Measurements from ENCODE around the gene A3GALT2. TPM values are rescaled to one million over a fixed set of nuclear protein-coding genes. Genes with fewer than 3 reads are reported as not detected.

A3GALT2 gene
- total RNA-seq, 1 experiment from 2014 or later = not detected

GRCh38 chr1:33360367-33360766 lies 39.5 kb upstream of the A3GALT2 start:
- Histone ChIP-seq H3K4me3 (ENCODE audit: low read depth in 2 of 2, low read length in 2 of 2) (no peak overlapping the region), H3K9me3 (ENCODE audit: control insufficient read depth, insufficient read depth, low read depth, low read length) (no peaks in the 10 kb centered on the region), H3K27ac (ENCODE audit: low read length) (no peak overlapping the region), H3K36me3 (ENCODE audit: control insufficient read depth, insufficient read depth, low read length) (no peaks in the 10 kb centered on the region), H3K4me1 (ENCODE audit: control insufficient read depth, insufficient read depth, low read length) (peaks cover 4% of the 10 kb centered on the region), H3K27me3 (ENCODE audit: control insufficient read depth, insufficient read depth, low read length) (no peaks in the 10 kb centered on the region)
- in situ Hi-C loops (cut with HindIII; ENCODE audit: low pct_unique_long_range_greater_than_20kb, low sequenced_read_pairs) (no loop called here), intact Hi-C loops (cut with micrococcal nuclease; ENCODE audit: unreplicated experiment) (loop anchor here (10.0 kb wide), 1 partner anchor 266 kb away; no protein-coding TSS in a partner anchor)
- no peak for ATAC-seq
- no peak for DNase-seq (ENCODE audit: low read depth, low spot score)
- TF ChIP-seq REST (IDR thresholded peaks at IDR 0.05; ENCODE audit: insufficient read depth in 1 of 2, low read depth in 2 of 2, low read length in 1 of 2) (no peak), SIN3A (IDR thresholded peaks at IDR 0.05; ENCODE audit: borderline replicate concordance, insufficient read depth, low read depth, low read length) (no peak), TCF7L2 (IDR thresholded peaks at IDR 0.05; ENCODE audit: low read depth, low read length) (no peak), CTCF (IDR thresholded peaks at IDR 0.05) (no peak), POLR2AphosphoS5 (IDR thresholded peaks at IDR 0.05; ENCODE audit: low read depth, low read length) (no peak)
- ChIA-PET CTCF (no interaction called here), POLR2A (no interaction called here)
- BruUV-seq (replicated peaks) = no TSS peak

DNA sequence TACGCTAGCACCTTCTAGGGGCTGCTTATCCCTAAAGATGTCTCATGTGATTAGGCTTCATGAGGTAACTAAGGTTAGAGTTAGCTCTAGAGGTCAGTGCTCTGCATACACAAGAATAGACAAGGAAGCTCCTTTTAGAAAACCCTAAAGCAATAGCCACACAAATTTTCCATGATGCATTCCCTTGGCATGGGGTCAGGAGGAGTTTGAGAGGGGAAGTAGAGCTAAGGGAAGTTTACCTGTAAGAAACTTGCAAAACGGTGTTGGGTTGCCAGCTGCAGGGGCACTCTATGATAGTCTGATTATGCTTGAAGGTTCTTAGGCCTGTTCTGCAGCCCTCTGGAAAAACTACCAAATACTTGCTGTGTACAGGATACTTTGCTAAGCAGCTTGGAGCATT lies 39.0 kb upstream of the A3GALT2 start:
- no peak for DNase-seq (ENCODE audit: low read depth, low spot score)
- no peaks in the 10 kb centered on the region for H3K36me3 ChIP-seq (ENCODE audit: control insufficient read depth, insufficient read depth, low read length)
- H3K27ac ChIP-seq (ENCODE audit: low read length) = no peak overlapping the region
- no peaks in the 10 kb centered on the region for H3K9me3 ChIP-seq (ENCODE audit: control insufficient read depth, insufficient read depth, low read depth, low read length)
- H3K4me3 ChIP-seq (ENCODE audit: low read depth in 2 of 2, low read length in 2 of 2) = no peak overlapping the region
- intact Hi-C loops (cut with micrococcal nuclease; ENCODE audit: unreplicated experiment) = loop anchor here (10.0 kb wide), 1 partner anchor 265 kb away; no protein-coding TSS in a partner anchor
- H3K4me1 ChIP-seq (ENCODE audit: control insufficient read depth, insufficient read depth, low read length) = peaks cover 4% of the 10 kb centered on the region
- no peak for TF ChIP-seq SIN3A (IDR thresholded peaks at IDR 0.05; ENCODE audit: borderline replicate concordance, insufficient read depth, low read depth, low read length)
- in situ Hi-C loops (cut with HindIII; ENCODE audit: low pct_unique_long_range_greater_than_20kb, low sequenced_read_pairs) = no loop called here
- ATAC-seq = no peak
- no peaks in the 10 kb centered on the region for H3K27me3 ChIP-seq (ENCODE audit: control insufficient read depth, insufficient read depth, low read length)
- ChIA-PET POLR2A (no interaction called here), CTCF (no interaction called here)
- BruUV-seq (replicated peaks) = no TSS peak

GRCh38 chr1:33358795-33359503 lies 38.1 kb upstream of the A3GALT2 start:
- CTCF ChIA-PET = no interaction called here

More at GRCh38 chr1:33358795-33359503, 38.1 kb upstream of the A3GALT2 start:
- no peak for DNase-seq (ENCODE audit: low read depth, low spot score)
- in situ Hi-C loops (cut with HindIII; ENCODE audit: low pct_unique_long_range_greater_than_20kb, low sequenced_read_pairs) = no loop called here
- Histone ChIP-seq H3K27me3 (ENCODE audit: control insufficient read depth, insufficient read depth, low read length) (no peaks in the 10 kb centered on the region), H3K27ac (ENCODE audit: low read length) (no peak overlapping the region), H3K9me3 (ENCODE audit: control insufficient read depth, insufficient read depth, low read depth, low read length) (no peaks in the 10 kb centered on the region), H3K36me3 (ENCODE audit: control insufficient read depth, insufficient read depth, low read length) (no peaks in the 10 kb centered on the region), H3K4me3 (ENCODE audit: low read depth in 2 of 2, low read length in 2 of 2) (no peak overlapping the region), H3K4me1 (ENCODE audit: control insufficient read depth, insufficient read depth, low read length) (peaks cover 1% of the 10 kb centered on the region)
- intact Hi-C loops (cut with micrococcal nuclease; ENCODE audit: unreplicated experiment) = no loop called here
- no peak for TF ChIP-seq SIN3A (IDR thresholded peaks at IDR 0.05; ENCODE audit: borderline replicate concordance, insufficient read depth, low read depth, low read length)
- no peak for TF ChIP-seq POLR2AphosphoS5 (IDR thresholded peaks at IDR 0.05; ENCODE audit: low read depth, low read length)
- TF ChIP-seq CTCF (IDR thresholded peaks at IDR 0.05) = no peak
- no peak for TF ChIP-seq TCF7L2 (IDR thresholded peaks at IDR 0.05; ENCODE audit: low read depth, low read length)
- no peak for TF ChIP-seq REST (IDR thresholded peaks at IDR 0.05; ENCODE audit: insufficient read depth in 1 of 2, low read depth in 2 of 2, low read length in 1 of 2)
- POLR2A ChIA-PET = no interaction called here
- no TSS peak for BruUV-seq (replicated peaks)
- no peak for ATAC-seq
